Neural crest cell (in vitro differentiated cells): ENCODE results near the gene NRSN2. TPM values are rescaled to one million over a fixed set of nuclear protein-coding genes. Genes with fewer than 3 reads are reported as not detected.
"Not testable (repeated sequence)": the region's sequence is repeated elsewhere in the genome, so short reads cannot be mapped to it uniquely, and the experiment has no call there.

Experiments
- DNase-seq: peaks from one replicate; pipeline ENCODE4 v3.0.0; 2021; ENCODE audit warnings: low read depth, mixed read lengths, low spot score
- H3K27ac Mint-ChIP-seq: one replicate; pipeline ENCODE4 v1.8.0; 2021; ENCODE audit warnings: mild to moderate bottlenecking, mixed read lengths; ENCODE audit not compliant: unreplicated experiment
- H3K27me3 Mint-ChIP-seq: 2 replicates; pipeline ENCODE4 v1.8.0; 2021; ENCODE audit warnings: low read depth, mild to moderate bottlenecking, mixed read lengths
- H3K36me3 Mint-ChIP-seq: 2 replicates; pipeline ENCODE4 v1.8.0; 2021; ENCODE audit warnings: low read depth, mild to moderate bottlenecking, mixed read lengths
- H3K4me1 Mint-ChIP-seq: 2 replicates; pipeline ENCODE4 v1.8.0; 2021; ENCODE audit warnings: mixed read lengths
- H3K4me3 Mint-ChIP-seq: one replicate; pipeline ENCODE4 v1.8.0; 2021; ENCODE audit warnings: mild to moderate bottlenecking, mixed read lengths
- H3K9me3 Mint-ChIP-seq: 2 replicates; pipeline ENCODE4 v1.8.0; 2021; ENCODE audit warnings: mixed read lengths
- total RNA-seq: library from RNA; stranded (reverse); gene quantifications from 2 replicates; pipeline ENCODE4 v1.2.1, GENCODE V29; 2021
- TF ChIP-seq, protein P1 (sequence below): fragments of 200-600 bp; sonication (generic); conservative IDR thresholded peaks from 2 replicates; pipeline ENCODE4 v1.5.0; 2021; ENCODE audit warnings: antibody characterized with exemption, mild to moderate bottlenecking

The NRSN2 gene
- total RNA-seq, 1 donor from 2014 or later: 42.0 TPM

DNA sequence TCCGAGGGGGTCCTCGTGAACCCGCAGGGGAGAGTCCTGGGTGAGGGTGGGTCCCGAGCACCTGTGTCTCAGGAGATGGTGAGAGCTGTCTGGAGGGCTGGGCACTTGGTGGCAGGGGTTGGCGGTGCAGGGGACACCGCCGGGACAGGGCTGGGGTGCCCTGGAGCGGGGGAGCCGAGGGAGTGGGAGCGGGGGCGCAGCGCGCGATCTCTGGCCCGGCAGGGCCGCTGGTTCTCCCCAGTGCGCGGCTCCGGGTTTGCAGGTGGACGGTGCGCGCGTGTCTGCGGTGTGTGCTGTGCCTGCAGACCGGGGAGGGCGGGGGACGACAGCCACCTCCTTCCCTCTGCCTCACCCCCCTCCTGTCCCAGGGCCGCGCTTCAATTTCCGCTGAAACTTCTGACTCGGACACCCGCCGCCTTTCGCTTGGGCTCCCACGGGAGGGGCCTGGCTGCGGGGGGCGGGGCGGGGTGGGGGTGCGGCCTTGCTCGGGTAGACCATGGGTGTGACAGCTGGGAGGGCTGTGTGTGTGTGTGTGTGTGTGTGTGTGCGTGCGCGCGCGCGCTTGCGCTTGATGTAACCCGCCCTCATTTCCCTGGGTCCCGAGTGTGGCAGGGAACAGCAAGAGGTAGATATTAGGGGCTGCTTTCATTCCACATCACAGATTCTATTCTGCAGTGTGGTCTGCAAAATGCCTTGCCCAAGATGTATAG lies 34.8 kb downstream of the NRSN2 start:
- TF ChIP-seq, protein P1, sequence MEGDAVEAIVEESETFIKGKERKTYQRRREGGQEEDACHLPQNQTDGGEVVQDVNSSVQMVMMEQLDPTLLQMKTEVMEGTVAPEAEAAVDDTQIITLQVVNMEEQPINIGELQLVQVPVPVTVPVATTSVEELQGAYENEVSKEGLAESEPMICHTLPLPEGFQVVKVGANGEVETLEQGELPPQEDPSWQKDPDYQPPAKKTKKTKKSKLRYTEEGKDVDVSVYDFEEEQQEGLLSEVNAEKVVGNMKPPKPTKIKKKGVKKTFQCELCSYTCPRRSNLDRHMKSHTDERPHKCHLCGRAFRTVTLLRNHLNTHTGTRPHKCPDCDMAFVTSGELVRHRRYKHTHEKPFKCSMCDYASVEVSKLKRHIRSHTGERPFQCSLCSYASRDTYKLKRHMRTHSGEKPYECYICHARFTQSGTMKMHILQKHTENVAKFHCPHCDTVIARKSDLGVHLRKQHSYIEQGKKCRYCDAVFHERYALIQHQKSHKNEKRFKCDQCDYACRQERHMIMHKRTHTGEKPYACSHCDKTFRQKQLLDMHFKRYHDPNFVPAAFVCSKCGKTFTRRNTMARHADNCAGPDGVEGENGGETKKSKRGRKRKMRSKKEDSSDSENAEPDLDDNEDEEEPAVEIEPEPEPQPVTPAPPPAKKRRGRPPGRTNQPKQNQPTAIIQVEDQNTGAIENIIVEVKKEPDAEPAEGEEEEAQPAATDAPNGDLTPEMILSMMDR: no peak
- peak overlapping the region; percentile 87 for H3K4me3 Mint-ChIP-seq
- peaks cover 8% of the 10 kb centered on the region for H3K4me1 Mint-ChIP-seq
- H3K27ac Mint-ChIP-seq: no peak overlapping the region
- peak; percentile 43 for DNase-seq
- H3K9me3 Mint-ChIP-seq: no peaks in the 10 kb centered on the region
- H3K27me3 Mint-ChIP-seq: peaks cover 6% of the 10 kb centered on the region
- no peaks in the 10 kb centered on the region for H3K36me3 Mint-ChIP-seq

DNA sequence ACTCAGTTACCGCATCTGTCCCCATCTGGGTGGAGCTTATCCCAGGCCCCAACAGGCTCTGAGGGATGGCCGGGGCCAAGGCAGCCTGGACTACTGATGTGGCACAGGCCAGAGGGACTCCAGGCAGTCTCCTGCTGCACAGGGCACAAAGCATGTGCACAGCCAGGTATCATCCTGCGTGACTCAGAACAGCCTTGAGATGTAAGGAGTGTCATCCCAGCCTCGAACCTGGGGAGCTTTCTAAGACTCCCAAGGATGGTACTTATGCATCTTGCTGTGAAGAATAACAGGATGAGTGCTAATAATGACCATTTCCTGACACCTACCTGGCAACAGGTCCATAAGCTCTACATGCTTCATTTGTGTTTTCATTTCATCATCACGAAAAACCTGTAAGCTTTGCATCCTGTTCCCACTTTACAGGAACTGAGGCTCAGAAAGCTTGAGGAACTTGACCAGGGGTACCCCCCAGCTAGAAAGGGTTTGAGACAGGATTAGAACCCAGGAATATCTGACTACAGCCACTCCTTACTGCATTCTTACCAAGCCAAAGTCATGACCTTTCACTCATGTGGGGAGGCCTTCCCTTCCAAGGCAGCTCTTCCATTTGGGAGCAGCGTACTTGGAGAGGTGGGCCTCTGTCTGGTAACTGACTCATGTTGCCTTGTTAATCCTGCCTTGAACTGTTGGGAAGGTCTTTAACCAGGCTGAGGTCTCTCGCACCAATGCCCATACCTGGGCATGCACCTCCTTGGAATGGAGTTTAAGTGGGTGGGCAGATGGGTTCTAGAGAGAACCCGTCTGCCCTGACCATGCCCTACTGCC lies 35.6 kb downstream of the NRSN2 start:
- Mint-ChIP-seq H3K27ac (no peak overlapping the region), H3K4me1 (peaks cover 8% of the 10 kb centered on the region)

DNA sequence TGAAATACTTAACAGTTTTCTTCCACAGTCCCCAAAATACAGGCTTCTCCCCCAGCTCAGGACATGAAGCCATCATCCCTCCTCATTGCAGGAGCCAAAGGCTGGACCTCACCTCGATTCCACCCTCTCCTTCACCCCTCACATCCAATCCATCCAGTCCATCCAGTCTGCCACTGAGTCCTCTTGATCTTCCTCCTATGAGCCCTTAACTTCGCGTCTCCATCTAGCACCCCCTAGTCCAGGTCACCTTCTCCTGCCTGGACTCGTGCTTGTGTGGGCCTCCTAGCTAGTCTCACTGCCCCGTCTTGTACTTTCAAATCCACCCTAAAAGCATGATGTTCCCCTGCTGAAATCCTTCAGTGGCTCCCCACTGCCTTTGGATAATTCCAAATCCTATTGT lies 37.0 kb downstream of the NRSN2 start:
- TF ChIP-seq, protein P1: no peak
- no peak overlapping the region for H3K27ac Mint-ChIP-seq
- H3K4me1 Mint-ChIP-seq: peaks cover 8% of the 10 kb centered on the region
- H3K9me3 Mint-ChIP-seq: no peaks in the 10 kb centered on the region
- H3K27me3 Mint-ChIP-seq: peaks cover 6% of the 10 kb centered on the region
- H3K4me3 Mint-ChIP-seq: peak overlapping the region; percentile 61
- H3K36me3 Mint-ChIP-seq: no peaks in the 10 kb centered on the region
- DNase-seq: no peak

More for the DNA sequence above, 35.6 kb downstream of the NRSN2 start:
- Mint-ChIP-seq H3K36me3 (no peaks in the 10 kb centered on the region), H3K9me3 (no peaks in the 10 kb centered on the region), H3K27me3 (peaks cover 6% of the 10 kb centered on the region), H3K4me3 (peak overlapping the region; percentile 87)
- TF ChIP-seq, protein P1: no peak
- DNase-seq: no peak

DNA sequence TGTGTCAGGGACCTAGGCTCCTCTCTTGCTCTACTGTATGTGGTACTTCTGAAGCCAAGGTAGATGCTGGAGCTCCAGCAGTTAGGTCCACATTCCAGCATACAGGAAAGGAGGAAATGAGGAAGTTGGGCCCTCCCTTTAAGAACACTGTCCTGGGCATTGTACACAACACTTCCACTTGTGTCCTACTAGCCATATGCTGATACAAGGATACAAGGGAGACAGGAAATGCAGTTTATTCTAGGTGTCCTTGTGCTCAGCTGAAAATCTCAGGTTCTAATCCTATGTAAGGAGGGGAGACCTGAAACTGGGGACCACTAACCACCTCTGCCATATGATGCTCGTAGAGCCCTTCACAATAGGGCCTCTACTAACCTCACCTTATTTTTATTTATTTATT lies 37.8 kb downstream of the NRSN2 start:
- Mint-ChIP-seq H3K27ac (no peak overlapping the region), H3K27me3 (peaks cover 6% of the 10 kb centered on the region), H3K36me3 (no peaks in the 10 kb centered on the region), H3K4me3 (peak overlapping the region; percentile 68), H3K4me1 (peaks cover 8% of the 10 kb centered on the region), H3K9me3 (no peaks in the 10 kb centered on the region)
- TF ChIP-seq, protein P1: no peak
- no peak for DNase-seq

DNA sequence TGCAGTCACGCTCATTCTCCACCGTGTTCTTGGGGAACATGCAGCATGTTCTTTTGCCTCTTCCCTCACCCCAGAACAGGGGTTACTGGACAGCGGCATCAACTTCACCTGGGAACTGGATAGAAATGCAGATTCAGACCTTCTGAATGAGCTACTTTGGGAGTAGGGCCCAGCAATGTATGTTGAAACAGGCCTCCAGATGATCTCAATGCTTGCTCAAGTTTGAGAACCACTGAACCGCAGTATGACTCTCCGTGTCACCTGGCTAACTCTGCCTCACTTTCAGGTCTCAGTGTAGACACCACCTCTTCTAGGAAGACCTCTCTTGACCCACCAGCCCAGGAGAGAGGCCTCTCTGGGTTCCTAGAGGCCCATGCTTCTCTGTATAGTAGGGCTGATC lies 38.5 kb downstream of the NRSN2 start:
- H3K4me1 Mint-ChIP-seq: peaks cover 8% of the 10 kb centered on the region
- TF ChIP-seq, protein P1: no peak
- no peak overlapping the region for H3K4me3 Mint-ChIP-seq
- no peak for DNase-seq
- H3K27me3 Mint-ChIP-seq: peaks cover 6% of the 10 kb centered on the region
- no peak overlapping the region for H3K27ac Mint-ChIP-seq
- no peaks in the 10 kb centered on the region for H3K36me3 Mint-ChIP-seq
- no peaks in the 10 kb centered on the region for H3K9me3 Mint-ChIP-seq

DNA sequence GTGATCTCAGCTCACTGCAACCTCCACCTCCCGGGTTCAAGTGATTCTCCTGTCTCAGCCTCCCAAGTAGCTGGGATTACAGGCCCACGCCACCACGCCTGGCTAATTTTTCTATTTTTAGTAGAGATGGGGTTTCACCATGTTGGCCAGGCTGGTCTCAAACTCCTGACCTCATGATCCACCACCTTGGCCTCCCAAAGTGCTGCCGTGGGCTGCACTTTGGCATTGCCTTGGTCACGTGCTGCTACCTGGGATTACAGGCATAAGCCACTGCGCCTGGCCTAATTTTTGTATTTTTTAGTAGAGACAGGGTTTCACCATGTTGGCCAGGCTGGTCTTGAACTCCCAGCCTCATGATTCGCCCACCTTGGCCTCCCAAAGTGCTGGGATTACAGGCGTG lies 39.7 kb downstream of the NRSN2 start:
- not testable (repeated sequence) for H3K36me3 Mint-ChIP-seq, DNase-seq, H3K4me3 Mint-ChIP-seq, H3K4me1 Mint-ChIP-seq, H3K9me3 Mint-ChIP-seq, H3K27me3 Mint-ChIP-seq, H3K27ac Mint-ChIP-seq
